PC-3 (cell line): ENCODE data around the gene HEYL.

Experiments
- CTCF ChIP-seq: fragments of 300-600 bp; sonication (generic); conservative IDR thresholded peaks from 2 replicates; pipeline ENCODE4 v1.5.1; 2017; ENCODE audit warnings: antibody characterized with exemption, low read depth, mild to moderate bottlenecking, low read length
- EZH2phosphoT487 ChIP-seq: fragments of 300-600 bp; sonication (generic); IDR thresholded peaks from 2 replicates; pipeline ENCODE4 v1.6.1; 2018; ENCODE audit warnings: mild to moderate bottlenecking, antibody characterized with exemption, low read length, borderline replicate concordance

GRCh38 chr1:39673215-39673614, 33.8 kb upstream of the HEYL start:
- TF ChIP-seq CTCF: no peak
- no peak for TF ChIP-seq EZH2phosphoT487
